ENCODE measurements around the gene GREM1.

GREM1 gene

DNA sequence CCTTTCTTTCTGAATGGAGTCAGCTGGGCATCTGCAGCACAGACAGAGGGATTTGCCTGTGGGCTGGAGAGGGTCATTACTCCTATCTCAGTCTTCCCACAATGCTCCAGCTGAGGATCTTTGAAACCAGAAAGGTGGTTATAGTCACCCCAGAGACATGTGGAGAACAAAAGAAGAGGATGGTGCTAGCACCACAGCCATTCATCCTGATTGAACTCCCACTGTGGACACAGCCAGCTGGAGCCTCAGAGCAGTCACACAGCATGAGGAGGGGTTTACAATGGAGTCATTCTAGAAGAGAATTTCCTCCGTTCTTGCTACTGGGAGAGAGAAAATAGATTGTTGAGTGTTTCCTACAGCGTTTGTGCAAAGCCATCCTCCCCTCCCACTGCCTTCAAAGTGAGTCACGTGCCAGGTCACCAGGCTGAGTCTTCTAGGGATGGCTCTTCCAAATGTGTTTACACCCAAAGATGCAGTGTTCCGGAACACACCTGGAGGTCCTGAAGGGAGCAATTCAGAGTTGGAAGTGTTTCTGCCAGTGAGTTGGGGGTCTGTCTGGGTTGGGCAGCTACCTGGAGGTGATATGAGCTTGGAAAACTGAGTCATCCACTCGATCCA is 18.9 kb upstream of the GREM1 start:
- no peak for DNase-seq

DNA sequence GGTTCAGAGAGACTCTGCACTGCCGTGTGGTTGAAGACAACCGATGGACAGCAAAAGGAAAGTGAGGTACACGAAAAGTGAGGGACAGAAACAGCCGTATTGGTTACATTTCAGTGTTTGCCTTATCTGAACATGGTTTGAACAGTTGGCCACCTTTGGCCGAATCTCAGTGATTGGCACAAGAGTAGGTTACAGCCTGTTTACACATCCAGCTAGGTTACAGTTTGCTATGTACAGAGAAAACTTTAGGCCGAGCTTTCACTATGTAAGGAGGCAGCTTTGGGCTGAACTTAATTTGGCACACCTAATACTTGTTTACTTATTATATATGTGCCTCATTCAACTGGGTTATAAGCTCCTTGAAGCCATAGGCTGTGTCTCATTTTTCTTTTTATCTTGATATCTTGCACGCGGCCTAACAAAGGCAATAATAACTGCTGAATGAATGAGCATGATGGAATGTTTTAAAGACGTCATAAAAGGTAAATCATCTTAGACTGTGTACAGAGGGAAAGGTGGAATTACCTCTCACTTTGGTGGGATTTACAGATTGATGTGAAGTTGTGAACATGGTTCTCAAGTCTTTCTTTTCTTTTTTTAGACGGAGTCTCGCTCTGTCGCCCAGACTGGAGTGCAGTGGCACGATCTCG is 17.2 kb upstream of the GREM1 start:
- DNase-seq, result no peak

DNA sequence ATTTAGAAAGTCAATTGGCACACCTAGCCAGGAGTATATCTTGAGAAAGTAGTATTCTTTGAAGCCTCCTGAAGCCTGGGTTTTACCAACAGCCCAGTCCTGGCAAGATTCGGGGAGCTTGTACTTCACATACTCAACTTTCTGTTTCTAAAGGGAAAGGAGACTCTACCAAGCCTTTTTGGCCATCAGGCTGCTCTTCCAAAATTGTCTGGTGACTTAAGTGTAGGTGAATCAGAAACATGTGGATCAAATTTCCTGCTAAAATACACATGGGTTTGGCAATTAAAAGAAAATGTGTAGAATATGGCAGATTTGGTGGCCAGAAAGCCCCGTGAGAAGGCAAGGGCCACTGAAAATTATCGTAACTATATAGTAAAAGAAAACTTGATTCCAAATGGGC is 15.9 kb upstream of the GREM1 start:
- no peak for DNase-seq

DNA sequence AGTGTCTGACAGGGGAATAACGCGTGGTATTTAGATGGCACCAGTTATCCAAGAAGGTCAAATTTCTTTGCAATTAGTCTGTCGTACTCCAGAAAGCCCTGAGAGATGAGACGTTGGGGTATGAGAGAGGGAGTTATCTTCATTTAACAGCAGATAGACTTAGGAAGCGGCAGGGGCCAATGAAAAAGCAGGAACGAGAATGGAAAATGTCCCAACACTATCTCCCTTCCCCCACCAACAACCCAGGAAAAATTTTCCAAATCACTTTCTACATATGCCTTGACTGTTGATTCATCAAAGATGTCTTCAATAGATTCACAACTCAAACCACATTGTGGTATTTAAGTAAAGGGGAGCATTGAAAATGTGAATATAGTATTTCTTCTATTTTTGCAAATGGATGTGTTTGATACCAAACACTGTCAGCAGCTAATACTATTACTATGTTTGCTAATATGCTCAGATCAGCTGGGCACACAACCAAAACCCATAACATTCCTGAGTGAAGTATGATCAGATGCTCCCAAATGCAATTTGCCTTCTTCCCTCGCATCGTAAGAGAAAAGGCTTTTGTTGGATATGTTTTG is 13.3 kb upstream of the GREM1 start:
- DNase-seq, result no peak

DNA sequence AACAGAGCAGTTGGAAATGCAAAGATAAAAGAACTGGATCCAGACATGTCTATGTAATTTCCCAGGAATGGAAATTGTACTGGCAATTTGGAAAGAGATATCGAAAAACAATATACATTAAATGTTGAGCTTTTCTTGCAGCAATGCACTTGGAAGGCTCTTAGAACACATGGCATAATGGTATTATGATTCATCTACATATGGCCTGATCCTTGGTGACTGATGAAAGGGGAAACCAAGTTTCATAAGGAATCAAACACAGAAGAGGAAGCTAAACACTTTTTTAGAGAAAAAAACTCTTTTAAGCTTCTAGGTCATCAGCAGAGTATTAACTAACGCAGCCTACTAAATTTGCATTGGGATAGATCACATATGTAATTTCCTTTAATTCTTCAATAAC is 12.4 kb upstream of the GREM1 start:
- no peak for DNase-seq

DNA sequence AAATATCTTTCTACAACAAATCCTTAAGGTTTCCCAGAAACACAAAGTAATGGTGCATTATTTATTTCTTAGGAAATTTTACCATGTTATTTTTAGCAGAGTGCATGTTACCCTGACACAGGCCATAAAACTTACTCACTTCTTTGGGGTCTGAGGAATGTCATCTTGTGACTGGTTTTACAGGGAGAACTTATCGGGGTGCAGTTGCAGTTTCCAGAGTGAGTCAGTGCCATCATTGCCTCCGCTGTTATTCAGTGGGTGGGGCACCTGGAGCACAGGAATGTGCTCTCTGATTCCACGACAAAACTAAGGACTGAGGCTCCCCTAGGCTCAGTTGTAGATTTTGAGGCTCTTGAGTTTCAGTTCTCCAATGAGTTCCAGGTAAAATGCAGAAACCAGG is 11.1 kb upstream of the GREM1 start:
- no peak for DNase-seq

DNA sequence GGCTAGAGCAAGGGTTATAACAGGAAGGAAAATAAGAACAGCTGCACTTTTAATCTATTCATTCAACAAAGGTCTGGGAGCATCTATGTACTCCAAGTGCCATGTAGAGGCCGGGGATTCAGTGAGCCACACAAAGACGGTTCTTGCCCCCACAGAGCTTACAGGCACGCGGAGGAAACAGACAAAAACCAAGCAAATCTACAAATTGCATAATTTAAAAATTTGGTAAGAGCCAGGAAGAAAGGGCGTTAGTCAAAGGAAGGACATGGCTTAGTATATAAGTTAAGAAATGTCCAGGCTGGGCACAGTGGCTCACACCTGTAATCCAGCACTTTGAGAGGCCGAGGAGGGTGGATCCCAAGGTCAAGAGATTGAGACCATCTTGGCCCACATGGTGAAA is 10.4 kb upstream of the GREM1 start:
- no peak for DNase-seq

DNA sequence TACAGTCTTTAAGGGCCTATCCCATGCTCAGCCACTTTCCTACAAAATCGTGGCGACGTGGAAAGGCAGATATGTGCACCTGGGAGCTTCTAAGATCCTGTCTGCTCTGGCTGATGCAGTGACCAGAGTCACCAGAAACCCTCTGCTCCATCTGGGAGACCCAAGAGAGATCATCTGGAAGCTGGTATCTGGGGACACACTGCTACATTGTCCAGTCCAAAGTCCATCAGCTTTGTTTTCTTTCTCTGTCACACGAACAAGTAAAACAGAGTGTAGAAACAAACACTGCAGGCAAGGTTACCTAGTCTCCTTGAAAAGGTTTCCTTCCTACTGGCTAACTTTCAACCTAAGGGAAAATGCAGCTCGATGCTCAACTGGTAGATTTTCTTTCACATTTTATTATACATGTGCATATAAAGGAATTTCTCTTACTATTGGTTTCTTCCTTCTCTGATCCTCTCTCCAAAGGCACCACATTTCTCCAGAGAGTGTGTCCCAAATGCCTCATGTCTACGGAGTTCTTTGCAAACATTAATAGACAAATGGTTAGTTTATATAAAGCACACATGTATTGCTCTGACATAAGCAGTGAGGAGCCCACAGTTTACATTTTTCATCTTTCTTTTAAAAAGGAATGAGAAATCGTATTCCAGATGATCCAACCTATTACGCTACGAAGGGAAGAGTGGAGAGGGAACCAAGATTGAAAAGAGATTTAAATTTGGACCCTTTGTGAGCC is 8.3 kb upstream of the GREM1 start:
- no peak for DNase-seq

DNA sequence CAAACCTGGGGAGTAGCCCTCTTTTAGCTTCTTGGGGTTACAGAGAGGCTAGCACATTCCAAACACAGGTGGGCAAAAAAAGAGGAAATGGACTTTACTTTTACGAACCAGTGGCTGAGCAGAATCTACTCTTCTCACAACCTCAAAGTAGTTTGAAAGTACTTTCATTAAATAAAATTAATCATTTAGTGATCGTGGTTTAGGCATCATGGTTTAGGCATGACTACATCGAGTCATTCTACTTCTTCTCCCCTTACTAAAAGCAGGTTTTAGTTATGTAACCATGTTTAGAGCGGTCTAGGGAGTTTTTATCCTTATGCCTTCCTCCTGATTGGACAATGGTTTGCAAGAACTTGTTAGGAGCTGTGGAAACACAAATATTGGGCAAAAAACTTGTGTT is 2.5 kb upstream of the GREM1 start:
- DNase-seq, result no peak

DNA sequence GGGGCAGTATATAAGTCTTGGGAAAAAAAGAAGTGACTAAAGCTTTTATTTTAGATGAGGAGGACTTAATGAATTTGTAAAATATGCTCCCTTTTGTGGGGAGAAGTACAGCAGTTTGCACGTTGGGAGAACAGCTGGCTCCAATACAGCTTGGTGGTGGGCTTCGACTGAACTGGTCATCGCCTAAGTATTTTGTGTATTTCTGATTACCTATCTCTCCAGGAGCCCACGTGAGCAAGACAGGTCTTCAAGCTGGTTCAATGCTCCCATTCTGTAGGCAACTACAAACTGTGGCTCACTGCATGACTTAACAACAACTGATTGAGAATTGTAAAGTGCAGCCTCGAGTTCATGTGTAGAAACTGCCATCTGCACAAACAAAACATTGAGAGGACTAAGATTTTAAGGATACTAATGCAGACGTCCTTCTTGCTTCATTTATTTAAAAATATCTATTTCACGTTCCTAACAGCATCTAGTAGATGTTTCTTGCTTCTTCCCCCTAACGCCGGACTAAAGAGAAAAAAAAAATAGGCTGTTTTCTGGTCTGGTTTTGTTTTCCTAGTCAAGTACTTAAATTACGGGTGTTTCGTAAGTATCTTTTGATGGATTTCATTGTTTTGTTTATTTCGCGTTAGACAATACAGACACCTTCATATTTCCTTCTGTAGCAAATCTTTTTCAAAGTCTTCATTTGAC is 1.4 kb upstream of the GREM1 start:
- DNase-seq, result no peak

DNA sequence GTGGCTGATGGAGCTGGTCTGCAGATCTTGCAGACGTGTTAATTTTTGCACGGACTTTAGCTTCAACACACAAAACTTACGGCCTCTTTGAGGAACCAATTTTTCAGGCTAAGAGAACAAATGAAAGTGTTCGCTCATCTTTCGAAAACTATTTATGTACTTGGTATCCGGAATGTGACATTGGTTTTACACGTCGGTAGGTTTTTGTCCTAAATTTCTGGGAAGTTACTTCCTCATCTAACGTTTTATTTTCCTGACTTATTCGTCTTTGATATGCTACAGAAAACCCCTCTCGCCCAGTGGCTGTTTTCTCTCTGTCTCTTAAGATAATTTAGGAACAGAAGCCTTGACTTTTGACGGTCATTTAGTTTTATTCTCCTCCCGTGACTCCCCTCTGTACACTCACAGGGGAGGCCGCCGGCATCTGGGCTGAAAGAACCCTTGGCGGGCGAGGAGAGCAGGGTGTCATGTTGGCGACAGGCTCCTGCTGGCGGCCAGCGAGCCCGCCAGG is 834 bp upstream of the GREM1 start:
- DNase-seq, result no peak

DNA sequence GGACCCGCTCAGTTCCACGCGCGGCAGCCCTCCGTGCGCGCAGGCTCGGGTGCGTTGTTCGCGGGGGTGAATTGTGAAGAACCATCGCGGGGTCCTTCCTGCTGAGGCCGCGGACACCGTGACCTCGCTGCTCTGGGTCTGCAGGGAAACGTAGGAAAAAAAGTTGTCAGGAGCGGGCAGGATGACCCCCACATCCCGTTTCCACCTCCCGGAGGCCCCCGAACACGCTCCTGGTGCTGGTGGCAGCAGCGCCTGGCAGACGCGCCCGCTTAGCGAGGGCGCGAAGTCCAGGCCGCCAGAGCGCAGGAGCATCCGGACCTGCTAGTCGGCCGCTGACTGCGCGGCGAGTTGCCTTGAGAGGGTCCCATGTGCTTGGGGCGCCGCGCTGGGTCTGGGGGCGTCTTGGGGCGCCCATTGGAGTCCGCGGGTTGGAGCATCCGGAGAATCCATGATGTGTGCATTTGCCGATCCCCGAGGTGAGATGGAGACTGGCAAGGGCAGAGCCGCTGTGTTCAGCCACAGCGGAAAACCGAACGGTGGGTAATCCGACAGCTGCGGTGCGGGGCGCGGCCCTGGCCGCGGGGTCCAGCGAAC is 520 bp downstream of the GREM1 start:
- DNase-seq, result no peak

DNA sequence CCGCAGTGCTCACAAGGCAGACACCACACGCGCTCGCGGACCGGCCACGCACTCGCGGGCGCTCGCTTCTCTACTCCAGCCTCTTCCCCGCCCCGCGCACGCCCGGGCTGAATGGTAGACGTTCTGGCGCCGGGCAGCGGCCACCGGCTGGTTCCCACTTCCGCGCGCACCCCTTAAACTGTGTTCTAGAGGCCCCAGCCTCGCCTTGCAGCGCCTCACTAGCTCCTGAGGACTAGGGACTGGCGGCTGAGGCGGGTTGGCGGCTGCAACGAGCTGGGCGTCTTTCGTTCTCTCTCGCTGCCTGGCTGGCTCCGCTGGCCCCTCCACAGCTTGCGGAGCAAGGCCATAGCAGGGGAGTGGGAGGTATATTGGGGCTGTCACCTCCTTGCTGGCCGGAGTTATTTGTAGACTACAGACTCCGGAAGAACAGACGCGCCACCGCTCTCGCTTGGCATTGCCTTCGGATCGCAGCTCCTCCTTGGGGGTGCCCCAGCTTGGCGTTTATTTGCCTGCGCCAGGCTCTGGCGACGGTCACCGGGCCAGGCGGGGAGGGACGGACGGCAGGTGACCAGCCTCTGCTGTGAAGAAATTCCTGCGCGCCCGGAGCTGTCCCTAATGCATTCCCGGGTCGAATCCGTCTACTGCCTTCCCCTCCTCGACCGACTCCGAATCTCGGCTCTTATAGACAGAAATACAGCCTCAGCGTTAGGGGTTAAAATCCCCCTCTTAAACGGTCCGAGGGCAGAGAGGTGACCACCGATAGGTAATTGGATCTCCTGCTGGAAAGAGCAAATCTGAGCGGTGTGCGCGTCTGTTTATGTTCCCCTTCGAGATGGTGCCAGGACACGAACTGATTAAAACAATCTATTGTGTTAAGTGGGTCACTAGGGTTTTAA is 1.3 kb downstream of the GREM1 start:
- no peak for DNase-seq

DNA sequence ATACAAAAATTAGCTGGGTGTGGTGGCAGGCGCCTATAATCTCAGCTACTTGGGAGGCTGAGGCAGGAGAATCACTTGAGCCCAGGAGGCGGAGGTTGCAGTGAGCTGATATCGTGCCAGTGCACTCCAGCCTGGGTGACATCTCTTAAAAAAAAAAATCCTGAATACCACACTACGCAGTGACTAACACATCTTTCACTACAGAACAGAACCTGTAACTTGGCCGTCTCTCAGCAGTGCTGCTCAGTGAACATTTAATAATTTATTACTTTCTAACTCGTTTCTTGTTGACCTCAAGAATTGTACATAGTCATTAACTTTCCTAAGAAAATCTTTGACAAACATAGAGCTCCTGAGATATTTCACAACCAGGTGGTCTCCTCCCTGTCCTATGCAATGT is 3.8 kb downstream of the GREM1 start:
- no peak for DNase-seq

DNA sequence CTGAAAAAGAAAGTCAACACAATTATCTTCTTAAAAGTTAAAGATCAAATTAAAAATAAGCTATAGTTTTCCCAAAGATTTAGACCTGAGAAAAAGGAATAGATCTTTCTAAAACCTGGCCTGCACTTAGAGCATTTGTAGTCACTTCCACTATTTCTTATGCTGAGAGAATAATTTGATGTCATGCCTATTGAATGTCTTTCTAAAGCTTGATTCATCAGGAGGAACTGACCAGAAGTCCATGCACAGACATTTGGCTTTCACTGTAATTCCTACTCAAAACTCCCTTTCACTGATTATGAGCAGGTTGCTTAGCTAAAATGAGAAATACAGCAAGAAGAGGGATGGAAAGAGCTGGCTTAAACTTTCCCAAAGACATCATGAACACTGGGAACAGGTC is 4.3 kb downstream of the GREM1 start:
- DNase-seq, result no peak

DNA sequence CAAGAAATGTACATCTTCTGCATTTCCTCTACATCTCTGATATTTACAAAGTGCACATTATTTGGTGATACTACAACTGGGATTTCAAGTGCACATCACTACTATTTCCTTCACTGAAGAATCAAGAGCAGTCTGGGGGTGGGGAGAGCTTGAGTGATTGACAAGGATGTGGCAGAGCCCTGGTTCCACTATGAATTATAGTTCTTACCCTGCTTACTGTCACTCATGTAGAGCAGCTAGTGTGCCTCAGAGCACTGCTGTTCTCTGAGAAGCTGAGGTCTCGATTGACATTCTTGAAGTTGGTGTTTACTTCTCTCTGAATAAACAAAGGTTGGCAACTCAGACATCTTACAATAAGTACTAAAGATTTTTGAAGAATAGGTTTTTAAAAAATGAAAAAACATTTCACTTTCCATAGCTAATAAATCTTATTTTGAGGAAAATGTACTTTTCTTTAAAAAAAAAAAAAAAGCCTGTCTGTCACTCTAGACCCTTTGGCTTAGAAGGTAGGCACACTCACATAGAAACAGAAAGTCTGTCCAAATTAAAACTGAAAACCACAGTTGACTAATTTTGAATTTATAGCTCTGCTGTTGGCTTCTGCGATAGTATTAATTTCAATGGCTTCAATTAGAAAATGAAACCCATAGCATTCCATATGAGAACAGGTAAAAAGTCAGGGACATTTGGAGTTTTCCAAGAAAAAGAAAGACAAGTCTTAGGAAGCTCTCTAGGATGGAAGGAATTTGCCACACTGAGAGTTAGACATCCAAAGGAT is 5.6 kb downstream of the GREM1 start:
- DNase-seq, result no peak

DNA sequence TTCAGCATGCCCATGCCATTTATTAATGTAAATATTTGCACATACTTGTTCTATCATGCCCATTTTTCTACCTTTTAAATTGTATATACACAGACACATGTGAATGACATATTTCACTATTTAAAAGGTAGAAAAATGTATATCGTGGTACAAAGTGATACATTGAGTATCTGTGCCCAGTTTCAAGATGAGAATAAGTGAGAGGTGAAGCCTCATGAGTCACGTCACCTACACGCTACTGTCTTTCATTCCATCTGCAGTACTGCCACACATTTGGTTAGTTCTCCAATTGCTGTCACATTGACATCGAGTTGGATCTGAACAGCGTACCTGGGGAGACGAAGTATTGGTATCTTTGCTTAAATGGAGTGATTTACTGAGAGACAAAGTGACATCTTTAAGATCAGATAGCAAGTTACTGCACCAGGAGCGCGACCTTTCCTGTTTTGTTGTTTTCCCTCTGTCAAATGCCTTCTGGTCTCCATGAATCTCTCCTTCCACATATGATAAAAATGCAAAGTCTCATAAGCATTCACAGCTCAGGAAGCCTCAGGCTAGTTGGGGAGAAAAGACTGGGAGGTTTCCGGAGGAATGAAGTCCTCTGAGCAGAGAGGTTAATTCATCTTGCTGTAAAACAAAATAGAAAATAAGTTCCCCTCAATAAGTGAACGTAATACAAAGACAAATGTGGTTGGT is 12.0 kb downstream of the GREM1 start:
- DNase-seq, result no peak

DNA sequence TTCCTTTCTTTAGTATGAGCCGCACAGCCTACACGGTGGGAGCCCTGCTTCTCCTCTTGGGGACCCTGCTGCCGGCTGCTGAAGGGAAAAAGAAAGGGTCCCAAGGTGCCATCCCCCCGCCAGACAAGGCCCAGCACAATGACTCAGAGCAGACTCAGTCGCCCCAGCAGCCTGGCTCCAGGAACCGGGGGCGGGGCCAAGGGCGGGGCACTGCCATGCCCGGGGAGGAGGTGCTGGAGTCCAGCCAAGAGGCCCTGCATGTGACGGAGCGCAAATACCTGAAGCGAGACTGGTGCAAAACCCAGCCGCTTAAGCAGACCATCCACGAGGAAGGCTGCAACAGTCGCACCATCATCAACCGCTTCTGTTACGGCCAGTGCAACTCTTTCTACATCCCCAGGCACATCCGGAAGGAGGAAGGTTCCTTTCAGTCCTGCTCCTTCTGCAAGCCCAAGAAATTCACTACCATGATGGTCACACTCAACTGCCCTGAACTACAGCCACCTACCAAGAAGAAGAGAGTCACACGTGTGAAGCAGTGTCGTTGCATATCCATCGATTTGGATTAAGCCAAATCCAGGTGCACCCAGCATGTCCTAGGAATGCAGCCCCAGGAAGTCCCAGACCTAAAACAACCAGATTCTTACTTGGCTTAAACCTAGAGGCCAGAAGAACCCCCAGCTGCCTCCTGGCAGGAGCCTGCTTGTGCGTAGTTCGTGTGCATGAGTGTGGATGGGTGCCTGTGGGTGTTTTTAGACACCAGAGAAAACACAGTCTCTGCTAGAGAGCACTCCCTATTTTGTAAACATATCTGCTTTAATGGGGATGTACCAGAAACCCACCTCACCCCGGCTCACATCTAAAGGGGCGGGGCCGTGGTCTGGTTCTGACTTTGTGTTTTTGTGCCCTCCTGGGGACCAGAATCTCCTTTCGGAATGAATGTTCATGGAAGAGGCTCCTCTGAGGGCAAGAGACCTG is 13.2 kb downstream of the GREM1 start:
- peak; percentile 2 for DNase-seq

DNA sequence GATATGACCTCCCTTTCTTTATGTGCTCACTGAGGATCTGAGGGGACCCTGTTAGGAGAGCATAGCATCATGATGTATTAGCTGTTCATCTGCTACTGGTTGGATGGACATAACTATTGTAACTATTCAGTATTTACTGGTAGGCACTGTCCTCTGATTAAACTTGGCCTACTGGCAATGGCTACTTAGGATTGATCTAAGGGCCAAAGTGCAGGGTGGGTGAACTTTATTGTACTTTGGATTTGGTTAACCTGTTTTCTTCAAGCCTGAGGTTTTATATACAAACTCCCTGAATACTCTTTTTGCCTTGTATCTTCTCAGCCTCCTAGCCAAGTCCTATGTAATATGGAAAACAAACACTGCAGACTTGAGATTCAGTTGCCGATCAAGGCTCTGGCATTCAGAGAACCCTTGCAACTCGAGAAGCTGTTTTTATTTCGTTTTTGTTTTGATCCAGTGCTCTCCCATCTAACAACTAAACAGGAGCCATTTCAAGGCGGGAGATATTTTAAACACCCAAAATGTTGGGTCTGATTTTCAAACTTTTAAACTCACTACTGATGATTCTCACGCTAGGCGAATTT is 14.9 kb downstream of the GREM1 start:
- DNase-seq, result no peak

All from stimulated activated CD4-positive, alpha-beta T cell treated with anti-CD3 and anti-CD28 coated beads, Interleukin-4, amount 100 ng/mL, for 1 hour (primary cell).